HG03457 (cell line): ENCODE measurements around the gene ZNF358.
"Not testable (repeated sequence)": the region's sequence is repeated elsewhere in the genome, so short reads cannot be mapped to it uniquely, and the experiment has no call there.

Source experiments
- ATAC-seq: cut with Tn5 transposase; IDR thresholded peaks from one replicate; pipeline ENCODE4 v1.9.1; 2021; ENCODE audit warnings: moderate number of reproducible peaks; ENCODE audit not compliant: unreplicated experiment

The ZNF358 gene

GRCh38 chr19:7535047-7535997 lies 19.4 kb downstream of the ZNF358 start, which contains the start of gene PNPLA6:
PNPLA6 (plus strand) TSS chr19:7535717; CDS start chr19:7535789, 72 bp downstream.
- ATAC-seq = peak; percentile 50

GRCh38 chr19:7535998-7536695 lies 20.2 kb downstream of the ZNF358 start:
- ATAC-seq = no peak

GRCh38 chr19:7538990-7539389 lies 23.1 kb downstream of the ZNF358 start:
- not testable (repeated sequence) for ATAC-seq

- no peak for ATAC-seq
Observed at GRCh38 chr19:7539827-7540425, 24.0 kb downstream of the ZNF358 start.

- ATAC-seq = no peak
Observed at GRCh38 chr19:7540761-7541474, 25.0 kb downstream of the ZNF358 start.

DNA sequence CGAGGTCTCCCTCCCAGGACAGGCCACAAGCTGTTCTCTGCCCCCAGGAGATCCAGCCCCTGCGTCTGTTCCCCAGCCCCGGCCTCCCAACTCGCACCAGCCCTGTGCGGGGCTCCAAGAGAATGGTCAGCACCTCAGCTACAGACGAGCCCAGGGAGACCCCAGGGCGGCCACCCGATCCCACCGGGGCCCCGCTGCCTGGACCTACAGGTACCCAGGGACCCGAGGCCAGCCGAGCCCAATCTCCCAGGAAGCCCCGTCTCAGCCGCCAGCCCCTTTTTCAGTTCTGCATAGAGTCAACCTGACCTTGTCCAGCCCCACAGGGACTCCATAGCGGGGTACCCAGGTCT lies 25.5 kb downstream of the ZNF358 start:
- no peak for ATAC-seq

GRCh38 chr19:7541828-7542443 lies 26.0 kb downstream of the ZNF358 start:
- ATAC-seq = no peak

DNA sequence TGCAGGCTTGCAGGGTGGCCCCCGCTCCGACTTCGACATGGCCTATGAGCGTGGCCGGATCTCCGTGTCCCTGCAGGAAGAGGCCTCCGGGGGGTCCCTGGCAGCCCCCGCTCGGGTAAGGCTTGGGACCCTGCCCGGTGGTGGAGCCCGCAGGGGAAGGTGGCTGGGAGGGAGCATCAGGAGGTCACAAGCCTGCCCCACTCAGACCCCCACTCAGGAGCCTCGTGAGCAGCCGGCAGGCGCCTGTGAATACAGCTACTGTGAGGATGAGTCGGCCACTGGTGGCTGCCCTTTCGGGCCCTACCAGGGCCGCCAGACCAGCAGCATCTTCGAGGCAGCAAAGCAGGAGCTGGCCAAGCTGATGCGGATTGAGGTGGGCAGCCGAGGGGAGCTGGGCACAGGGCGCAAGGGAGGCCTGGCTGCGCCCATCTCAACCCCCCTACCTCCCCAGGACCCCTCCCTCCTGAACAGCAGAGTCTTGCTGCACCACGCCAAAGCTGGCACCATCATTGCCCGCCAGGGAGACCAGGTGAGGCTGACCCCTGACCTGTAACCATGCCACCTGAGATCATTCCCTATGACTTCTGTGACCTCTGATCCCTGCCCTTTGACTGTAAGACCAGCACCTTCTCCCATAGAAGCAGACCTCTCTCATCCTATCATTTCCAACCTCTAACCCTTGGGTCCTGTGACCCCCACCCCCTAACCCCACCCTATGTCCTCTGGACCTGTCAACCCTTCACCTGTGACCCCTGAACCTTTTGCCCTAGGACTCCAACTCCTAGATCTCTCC lies 26.8 kb downstream of the ZNF358 start:
- ATAC-seq = no peak

GRCh38 chr19:7544626-7545025 lies 28.7 kb downstream of the ZNF358 start:
- no peak for ATAC-seq

GRCh38 chr19:7545300-7545699 lies 29.4 kb downstream of the ZNF358 start:
- ATAC-seq = no peak

DNA sequence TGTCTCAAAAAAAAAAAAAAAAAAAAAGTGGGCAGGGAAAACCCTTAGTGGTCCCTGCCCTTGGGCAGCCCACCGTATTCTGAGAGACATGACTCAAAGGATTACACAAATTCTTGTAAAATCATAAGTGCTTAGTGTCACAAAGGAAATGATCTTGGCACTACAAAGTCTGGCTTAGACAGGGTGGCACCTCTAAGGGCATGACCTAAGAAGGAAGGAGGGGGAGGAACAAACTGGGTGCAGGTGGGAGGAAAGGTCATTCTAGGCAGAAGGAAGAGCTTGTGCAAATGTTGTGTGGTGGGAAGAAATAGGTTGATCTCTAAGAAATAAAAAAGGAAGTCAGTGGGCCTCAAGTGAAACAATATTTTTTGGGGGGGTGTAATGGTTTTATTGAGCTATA lies 30.0 kb downstream of the ZNF358 start:
- ATAC-seq = no peak

DNA sequence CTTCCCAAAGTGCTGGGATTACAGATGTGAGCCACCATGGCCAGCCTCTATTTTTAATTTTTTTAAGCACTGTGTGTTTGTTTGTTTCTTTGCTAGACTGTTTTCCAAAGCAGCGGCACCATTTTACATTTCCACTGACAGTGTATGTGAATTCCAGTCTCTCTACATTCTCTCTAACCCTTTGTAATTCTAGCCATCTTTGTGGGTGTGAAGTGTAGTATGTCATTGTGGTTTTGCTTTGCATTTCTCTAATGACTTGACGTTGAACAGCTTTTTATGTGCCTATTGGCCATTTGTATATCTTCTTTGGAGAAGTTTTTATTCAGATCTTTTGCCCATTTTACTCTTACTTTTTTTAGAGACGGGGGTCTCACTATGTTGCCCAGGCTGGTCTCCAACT lies 31.3 kb downstream of the ZNF358 start:
- ATAC-seq = no peak

GRCh38 chr19:7549429-7550148 lies 33.7 kb downstream of the ZNF358 start:
- no peak for ATAC-seq

- ATAC-seq = no peak
Observed at GRCh38 chr19:7550169-7550770, 34.4 kb downstream of the ZNF358 start.

DNA sequence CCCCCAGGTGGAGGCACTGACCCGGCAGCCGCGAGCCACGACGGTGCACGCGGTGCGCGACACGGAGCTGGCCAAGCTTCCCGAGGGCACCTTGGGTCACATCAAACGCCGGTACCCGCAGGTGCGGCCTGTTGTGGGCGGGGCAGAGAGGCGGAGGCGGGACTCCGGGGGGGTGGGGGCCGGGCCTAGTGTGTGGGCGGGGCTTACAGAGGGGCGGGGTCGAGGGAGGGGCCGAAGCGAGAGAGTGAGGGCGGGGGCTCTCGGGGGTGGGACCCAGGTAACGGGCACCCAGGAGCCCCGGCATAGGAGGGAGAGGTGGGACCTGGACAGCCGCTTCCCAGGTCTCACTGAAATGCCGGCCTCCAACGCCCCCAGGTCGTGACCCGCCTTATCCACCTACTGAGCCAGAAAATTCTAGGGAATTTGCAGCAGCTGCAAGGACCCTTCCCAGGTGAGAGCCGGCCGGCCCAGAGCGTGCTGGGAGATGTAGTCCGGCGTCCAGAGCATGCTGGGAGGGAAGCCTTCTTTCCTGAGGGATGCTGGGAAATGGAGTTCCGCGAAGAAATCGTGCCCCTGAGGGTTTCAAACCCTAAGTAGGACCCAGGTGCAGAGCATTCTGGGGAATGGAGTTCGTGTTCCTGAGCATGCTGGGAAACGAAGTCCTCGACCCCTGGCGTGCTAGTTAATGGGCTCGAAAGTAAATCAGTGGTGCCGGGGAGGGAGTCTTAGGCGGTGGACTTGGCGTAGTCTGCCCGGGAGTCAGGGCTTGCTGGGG lies 35.3 kb downstream of the ZNF358 start:
- no peak for ATAC-seq

- ATAC-seq = no peak
Observed at GRCh38 chr19:7552781-7553180, 36.9 kb downstream of the ZNF358 start.

DNA sequence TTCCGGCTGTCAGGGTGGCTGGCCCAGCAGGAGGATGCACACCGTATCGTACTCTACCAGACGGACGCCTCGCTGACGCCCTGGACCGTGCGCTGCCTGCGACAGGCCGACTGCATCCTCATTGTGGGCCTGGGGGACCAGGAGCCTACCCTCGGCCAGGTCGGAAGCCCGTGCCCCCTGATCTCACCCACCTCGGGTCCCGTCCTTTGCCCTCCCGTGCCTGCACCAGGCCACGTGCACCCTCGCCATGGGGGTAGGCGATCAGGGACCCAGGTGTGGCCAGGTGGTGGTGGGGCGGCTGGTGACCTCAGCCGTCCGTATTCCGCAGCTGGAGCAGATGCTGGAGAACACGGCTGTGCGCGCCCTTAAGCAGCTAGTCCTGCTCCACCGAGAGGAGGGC lies 38.7 kb downstream of the ZNF358 start:
- ATAC-seq = no peak
